Measurements from ENCODE around the gene SUCLG2.

DNA sequence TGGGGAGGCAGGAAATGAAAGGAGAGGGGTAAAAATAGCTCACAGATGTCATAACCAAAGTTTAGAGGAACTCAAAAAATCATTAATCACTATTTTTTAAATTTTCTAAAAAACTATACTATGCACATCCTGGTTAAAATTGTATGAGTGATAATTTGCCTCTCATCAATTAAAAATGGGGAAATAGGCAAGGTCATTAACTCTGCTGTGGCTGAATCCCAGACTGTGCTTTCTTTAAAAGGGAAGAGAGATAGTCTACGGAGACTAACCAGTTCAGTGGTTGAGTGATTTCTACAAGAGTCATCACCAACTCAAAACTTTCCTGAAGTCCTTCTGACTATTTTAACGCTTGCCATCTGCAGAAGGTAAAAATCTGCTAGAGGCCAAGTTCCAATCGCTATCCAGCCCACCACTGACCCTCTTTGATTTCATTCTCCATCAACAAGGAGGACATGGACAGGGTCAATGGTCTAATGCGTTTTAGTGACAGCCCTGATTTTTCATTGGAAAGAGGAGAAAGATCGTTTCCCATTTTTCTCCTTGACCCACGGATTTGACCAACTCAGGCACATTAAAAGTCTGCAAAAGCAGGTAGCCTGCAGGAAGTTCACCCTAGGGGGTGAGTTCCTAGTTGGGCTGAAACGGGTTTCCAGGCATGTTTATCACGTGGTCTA is 850 bp downstream of the SUCLG2 start:
- TF ChIP-seq EP300 (IDR thresholded peaks at IDR 0.05) = no peak
- TF ChIP-seq, protein P1, sequence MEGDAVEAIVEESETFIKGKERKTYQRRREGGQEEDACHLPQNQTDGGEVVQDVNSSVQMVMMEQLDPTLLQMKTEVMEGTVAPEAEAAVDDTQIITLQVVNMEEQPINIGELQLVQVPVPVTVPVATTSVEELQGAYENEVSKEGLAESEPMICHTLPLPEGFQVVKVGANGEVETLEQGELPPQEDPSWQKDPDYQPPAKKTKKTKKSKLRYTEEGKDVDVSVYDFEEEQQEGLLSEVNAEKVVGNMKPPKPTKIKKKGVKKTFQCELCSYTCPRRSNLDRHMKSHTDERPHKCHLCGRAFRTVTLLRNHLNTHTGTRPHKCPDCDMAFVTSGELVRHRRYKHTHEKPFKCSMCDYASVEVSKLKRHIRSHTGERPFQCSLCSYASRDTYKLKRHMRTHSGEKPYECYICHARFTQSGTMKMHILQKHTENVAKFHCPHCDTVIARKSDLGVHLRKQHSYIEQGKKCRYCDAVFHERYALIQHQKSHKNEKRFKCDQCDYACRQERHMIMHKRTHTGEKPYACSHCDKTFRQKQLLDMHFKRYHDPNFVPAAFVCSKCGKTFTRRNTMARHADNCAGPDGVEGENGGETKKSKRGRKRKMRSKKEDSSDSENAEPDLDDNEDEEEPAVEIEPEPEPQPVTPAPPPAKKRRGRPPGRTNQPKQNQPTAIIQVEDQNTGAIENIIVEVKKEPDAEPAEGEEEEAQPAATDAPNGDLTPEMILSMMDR (IDR thresholded peaks at IDR 0.05) = no peak
